Stomach (tissue), 9 donors: ENCODE results near the gene DCHS2. TPM values are rescaled to one million over a fixed set of nuclear protein-coding genes. Genes with fewer than 3 reads are reported as not detected.

Experiments used
- DNase-seq, 2 donors: peaks; one replicate each; pipeline versions ENCODE4 v3.0.0 to v3.0.0-alpha.2; 2013 to 2019
- H3K27ac ChIP-seq, 5 donors: fragments of 200-600 bp in 4 of 5; sonication (generic) in 4 of 5; one replicate each; pipeline ENCODE4 v1.5.1; 2013 to 2019; ENCODE audit warnings: mild to moderate bottlenecking in 1 of 5, moderate library complexity in 1 of 5
- H3K27me3 ChIP-seq, 3 donors: fragments of 200-600 bp; sonication (generic); one replicate each; pipeline ENCODE4 v1.5.1; 2017 to 2019; ENCODE audit warnings: mixed run types in 1 of 3
- H3K36me3 ChIP-seq, 4 donors: fragments of 200-600 bp; sonication (generic); 1 replicate in 3 of 4; 2 replicates in 1 of 4; pipeline ENCODE4 v1.5.1; 2016 to 2019
- H3K4me1 ChIP-seq, 4 donors: fragments of 200-600 bp; sonication (generic); one replicate each; pipeline ENCODE4 v1.5.1; 2016 to 2019
- H3K4me3 ChIP-seq, 4 donors: fragments of 200-600 bp; sonication (generic) in 3 of 4; one replicate each; pipeline ENCODE4 v1.5.1; 2016 to 2019; ENCODE audit warnings: mild to moderate bottlenecking in 1 of 4
- H3K9me3 ChIP-seq, 4 donors: fragments of 200-600 bp; sonication (generic); one replicate each; pipeline ENCODE4 v1.5.1; 2016 to 2019
- CTCF ChIP-seq, 7 experiments: fragments of 450-650 bp in 4 of 7; fragments of 200-600 bp in 3 of 7; sonication (generic) in 3 of 7; IDR thresholded peaks; one replicate each; pipeline ENCODE4 v1.5.1; 2016 to 2019; ENCODE audit warnings: antibody characterized with exemption in 7 of 7, control low read depth in 2 of 7, mild to moderate bottlenecking in 1 of 7
- EP300 ChIP-seq: sonication (generic); formaldehyde crosslinking; IDR thresholded peaks from one replicate; pipeline ENCODE4 v1.6.1; 2017; ENCODE audit warnings: antibody characterized with exemption
- POLR2A ChIP-seq, 4 donors: fragments of 450-650 bp; IDR thresholded peaks; one replicate each; pipeline ENCODE4 v1.6.1; 2016; ENCODE audit warnings: antibody characterized with exemption in 4 of 4, control low read depth in 2 of 4, mild to moderate bottlenecking in 1 of 4, moderate library complexity in 1 of 4
- POLR2AphosphoS5 ChIP-seq, 3 donors: sonication (generic); formaldehyde crosslinking; IDR thresholded peaks; one replicate each; pipeline ENCODE4 v1.6.1; 2016; ENCODE audit warnings: antibody characterized with exemption in 3 of 3
- WGBS, 5 donors: extraction: QIAGEN DNeasy Blood & Tissue Kit in 3 of 5; methylation state at CpG; one replicate each; pipeline versions ENCODE4 v1.1.5 to v1.1.7; 2013 to 2018; 5-methylcytosine and 5-hydroxymethylcytosine counted together
- intact Hi-C: fragments of 100-400 bp; cut with DNase I; formaldehyde crosslinking; loops from one replicate; pipeline ENCODE4 v1.15.1; 2023; ENCODE audit warnings: low total_unique reads
- polyA plus RNA-seq, 3 donors: library from polyadenylated mRNA; stranded (reverse); fragments of 200-250 nt; gene quantifications; one replicate each; pipeline ENCODE4 v1.2.3, GENCODE V29; 2013
- total RNA-seq, 5 donors: library from RNA; depleted of rRNA; stranded (reverse); fragments of >200 nt; gene quantifications; one replicate each; pipeline versions ENCODE4 v1.1.0 to v1.2.3, GENCODE V29; 2014 to 2016
- donor health status: healthy with polysubstance abuse.
- donor health status: Bipolar disorder and iron deficiency.
- donor health status: healthy.

The DCHS2 gene
- total and polyA plus RNA-seq, 8 donors: 0.30 to 9.7 (median 1.5) TPM; not detected in 2

- Histone ChIP-seq H3K27ac (no peak overlapping the region), H3K4me1 (peaks cover 0 to 10% (median 5%) of the 10 kb centered on the region in 4 donors), H3K4me3 (no peak overlapping the region), H3K9me3 (no peaks in the 10 kb centered on the region), H3K27me3 (no peaks in the 10 kb centered on the region), H3K36me3 (no peaks in the 10 kb centered on the region)
- TF ChIP-seq EP300 (no peak), CTCF (IDR thresholded peaks at IDR 0.05) (no peak), POLR2AphosphoS5 (IDR thresholded peaks at IDR 0.05) (no peak), POLR2A (IDR thresholded peaks at IDR 0.05) (no peak)
- intact Hi-C loops: no loop called here
- DNase-seq: no peak
- 60 to 100% (median 79%) methylated on average over 1 of the region's 1 CpG for WGBS, 5 donors
Observed at GRCh38 chr4:154472858-154473257, 18.7 kb downstream of the DCHS2 start.

GRCh38 chr4:154471526-154472331 lies 19.9 kb downstream of the DCHS2 start:
- 28 to 49% (median 38%) methylated on average over 4 of the region's 4 CpGs for WGBS, 5 donors
- Histone ChIP-seq H3K27me3 (no peaks in the 10 kb centered on the region), H3K9me3 (no peaks in the 10 kb centered on the region), H3K36me3 (no peaks in the 10 kb centered on the region), H3K4me1 (peaks cover 0 to 10% (median 5%) of the 10 kb centered on the region in 4 donors), H3K4me3 (no peak overlapping the region), H3K27ac (no peak overlapping the region)
- TF ChIP-seq POLR2AphosphoS5 (IDR thresholded peaks at IDR 0.05): no peak
- no peak for TF ChIP-seq CTCF (IDR thresholded peaks at IDR 0.05)
- no peak for TF ChIP-seq POLR2A (IDR thresholded peaks at IDR 0.05)
- TF ChIP-seq EP300: no peak
- peak in 1 of 2 donors; percentile 76 for DNase-seq
- intact Hi-C loops: no loop called here

DNA sequence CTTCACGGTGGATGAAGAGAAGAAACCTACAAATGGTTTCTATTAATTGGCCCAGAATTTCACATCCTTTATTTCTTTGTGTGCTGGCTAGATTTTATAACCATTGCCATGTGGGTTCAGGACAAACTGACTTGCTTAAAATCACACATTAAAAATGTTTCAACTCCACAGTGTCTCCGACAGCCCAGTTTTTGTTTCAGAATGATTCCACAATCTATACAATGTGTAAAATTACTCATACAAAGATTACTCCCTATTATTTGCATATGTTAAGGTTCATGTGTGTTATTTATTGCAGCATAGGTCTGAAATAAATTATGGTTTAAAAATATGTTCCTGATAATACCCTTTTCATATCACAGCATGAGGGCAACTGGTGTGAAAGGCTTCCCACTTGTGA lies 20.6 kb downstream of the DCHS2 start:
- Histone ChIP-seq H3K9me3 (no peaks in the 10 kb centered on the region), H3K27me3 (no peaks in the 10 kb centered on the region), H3K36me3 (no peaks in the 10 kb centered on the region), H3K4me3 (no peak overlapping the region), H3K4me1 (peaks cover 0 to 10% (median 5%) of the 10 kb centered on the region in 4 donors), H3K27ac (no peak overlapping the region)
- DNase-seq: no peak
- intact Hi-C loops: no loop called here
- WGBS, 5 donors: 38 to 91% (median 56%) methylated on average over 2 of the region's 2 CpGs
- TF ChIP-seq CTCF (IDR thresholded peaks at IDR 0.05) (no peak), EP300 (no peak), POLR2AphosphoS5 (IDR thresholded peaks at IDR 0.05) (no peak), POLR2A (IDR thresholded peaks at IDR 0.05) (no peak)

- Histone ChIP-seq H3K27me3 (no peaks in the 10 kb centered on the region), H3K4me3 (no peak overlapping the region), H3K36me3 (no peaks in the 10 kb centered on the region), H3K9me3 (no peaks in the 10 kb centered on the region), H3K27ac (no peak overlapping the region), H3K4me1 (peaks cover 0 to 10% (median 5%) of the 10 kb centered on the region in 4 donors)
- intact Hi-C loops: no loop called here
- peak in 1 of 2 donors; percentile 30 for DNase-seq
- WGBS, 5 donors: 65 to 84% (median 69%) methylated on average over 1 of the region's 1 CpG
- no peak for TF ChIP-seq CTCF (IDR thresholded peaks at IDR 0.05)
- TF ChIP-seq POLR2A (IDR thresholded peaks at IDR 0.05): no peak
- no peak for TF ChIP-seq POLR2AphosphoS5 (IDR thresholded peaks at IDR 0.05)
- no peak for TF ChIP-seq EP300
Observed at GRCh38 chr4:154467886-154468285, 23.7 kb downstream of the DCHS2 start.
